Heart left ventricle (tissue), 16 donors: ENCODE data around the gene SLC25A26. TPM values are rescaled to one million over a fixed set of nuclear protein-coding genes. Genes with fewer than 3 reads are reported as not detected.

Experiments used
- ATAC-seq, 4 donors: fragments of 200-7000 bp; cut with Tn5 transposase; one replicate each; pipeline ENCODE4 v1.9.1; 2020 to 2022; ENCODE audit warnings: moderate library complexity in 4 of 4, mild to moderate bottlenecking in 3 of 4, moderate number of reproducible peaks in 1 of 4
- DNase-seq, 5 donors: peaks; one replicate each; pipeline ENCODE4 v3.0.0-alpha.2; 2020
- H3K27ac ChIP-seq, 12 donors: fragments of 200-600 bp; sonication (generic) in 4 of 12; one replicate each; pipeline versions ENCODE4 v1.5.0 to v1.8.0; 2016 to 2022; ENCODE audit warnings: mild to moderate bottlenecking in 2 of 12
- H3K27me3 ChIP-seq, 9 donors: fragments of 200-600 bp; sonication (generic) in 2 of 9; one replicate each; pipeline versions ENCODE4 v1.5.1 to v1.8.0; 2016 to 2022; ENCODE audit warnings: mild to moderate bottlenecking in 3 of 9
- H3K36me3 ChIP-seq, 9 donors: fragments of 200-600 bp; sonication (generic) in 2 of 9; one replicate each; pipeline versions ENCODE4 v1.5.0 to v1.8.0; 2018 to 2022; ENCODE audit warnings: mild to moderate bottlenecking in 2 of 9
- H3K4me1 ChIP-seq, 12 donors: fragments of 200-600 bp; sonication (generic) in 4 of 12; one replicate each; pipeline versions ENCODE4 v1.5.0 to v1.8.0; 2016 to 2022; ENCODE audit warnings: mild to moderate bottlenecking in 3 of 12
- H3K4me3 ChIP-seq, 12 donors: fragments of 200-600 bp; sonication (generic) in 4 of 12; one replicate each; pipeline versions ENCODE4 v1.5.0 to v1.8.0; 2017 to 2022; ENCODE audit warnings: mild to moderate bottlenecking in 9 of 12, moderate library complexity in 4 of 12
- H3K9me3 ChIP-seq, 12 donors: fragments of 200-600 bp; sonication (generic) in 4 of 12; one replicate each; pipeline versions ENCODE4 v1.5.0 to v1.8.0; 2016 to 2022; ENCODE audit warnings: mild to moderate bottlenecking in 1 of 12
- CTCF ChIP-seq, 12 donors: fragments of 200-600 bp; sonication (generic) in 4 of 12; IDR thresholded peaks; one replicate each; pipeline versions ENCODE4 v1.5.0 to v1.8.0; 2018 to 2022; ENCODE audit warnings: antibody characterized with exemption in 12 of 12, mild to moderate bottlenecking in 5 of 12
- POLR2A ChIP-seq, 2 donors: fragments of 450-650 bp; IDR thresholded peaks; one replicate each; pipeline ENCODE4 v1.6.1; 2017; ENCODE audit warnings: antibody characterized with exemption in 2 of 2, mild to moderate bottlenecking in 2 of 2, moderate library complexity in 2 of 2
- WGBS, 4 donors: extraction: QIAGEN DNeasy Blood & Tissue Kit in 2 of 4; methylation state at CpG; one replicate each; pipeline versions ENCODE4 v1.1.5 to v1.1.7; 2013 to 2018; 5-methylcytosine and 5-hydroxymethylcytosine counted together
- intact Hi-C, 10 donors: fragments of 100-400 bp; cut with DNase I; formaldehyde crosslinking; loops; one replicate each; pipeline versions ENCODE4 v1.11.1 to v1.14.2; 2022
- polyA plus RNA-seq, 2 donors: library from polyadenylated mRNA; stranded (reverse); fragments of 200-250 nt; gene quantifications; one replicate each; pipeline ENCODE4 v1.2.3, GENCODE V29; 2013
- total RNA-seq, 9 donors: library from RNA; depleted of rRNA in 2 of 9; stranded (reverse); fragments of >200 nt in 2 of 9; fragmentation: NEBNext Ultra II Directional in 3 of 9; extraction: Animal tissue kit (Norgen Biotek cat#: 25700) in 3 of 9; gene quantifications; one replicate each; pipeline versions ENCODE4 v1.1.0 to v1.2.4, GENCODE V29; 2016 to 2023
- donor health status: ischemic (EF 13 %, LVEDD 7.1; RV severe dilation, severe dysfunction).
- donor health status: healthy with polysubstance abuse.
- donor health status: DM: no; HTN: yes; CAD: no.
- donor health status: DM: no; HTN: no; CAD: no.
- donor health status: ischemic (EF 25% LVEDD 6.9; RV normal size, moderate dysfunction).
- donor health status: ischemic (EF 25% LVEDD 5.7; RV mildly dilated, moderate dysfunction).
- donor health status: healthy.
- donor health status: DM: yes; HTN: yes; CAD: no.
- donor health status: ischemic (EF 35%, LVEDD 5.7; RV mildly dilated, moderate dysfunction).
- donor health status: nonischemic (EF 11% LVEDD 7.7; RV severe dilation, severe dysfunction).
- donor health status: DM: yes; HTN: yes; CAD: no.
- donor health status: PGD.
- donor health status: ischemic (EF 29% LVEDD 5.4; RV normal size, mild dysfunction).
- donor health status: nonischemic (EF 23%, LVEDD 6.1; RV moderate dilation, normal function).

The SLC25A26 gene
- total and polyA plus RNA-seq, 11 donors = 20.0 to 42.2 (median 25.4) TPM

GRCh38 chr3:66236281-66236680, 15.5 kb downstream of the SLC25A26 start:
- DNase-seq (no peak), ATAC-seq (no peak)
- peaks cover 0 to 13% (median 0%) of the 10 kb centered on the region in 12 donors for H3K9me3 ChIP-seq
- peaks cover 0 to 22% (median 5%) of the 10 kb centered on the region in 9 donors for H3K36me3 ChIP-seq
- no peaks in the 10 kb centered on the region for H3K27me3 ChIP-seq
- H3K27ac ChIP-seq = no peak overlapping the region
- no peak overlapping the region for H3K4me3 ChIP-seq
- H3K4me1 ChIP-seq = no peaks in the 10 kb centered on the region
- 90 to 95% (median 93%) methylated on average over 5 of the region's 5 CpGs for WGBS, 4 donors
- intact Hi-C loops = no loop called here
- TF ChIP-seq POLR2A (IDR thresholded peaks at IDR 0.05) (no peak), CTCF (IDR thresholded peaks at IDR 0.05) (peak in 1 of 12 donors; percentile 8)

GRCh38 chr3:66237552-66237951, 16.8 kb downstream of the SLC25A26 start:
- Histone ChIP-seq H3K36me3 (peaks cover 0 to 22% (median 7%) of the 10 kb centered on the region in 9 donors), H3K27ac (no peak overlapping the region), H3K4me1 (peaks cover 0 to 3% (median 0%) of the 10 kb centered on the region in 12 donors), H3K27me3 (no peaks in the 10 kb centered on the region), H3K9me3 (peaks cover 0 to 13% (median 0%) of the 10 kb centered on the region in 12 donors), H3K4me3 (no peak overlapping the region)
- intact Hi-C loops = no loop called here
- TF ChIP-seq CTCF (IDR thresholded peaks at IDR 0.05) (no peak), POLR2A (IDR thresholded peaks at IDR 0.05) (no peak)
- WGBS, 4 donors = 95 to 96% (median 95%) methylated on average over 3 of the region's 3 CpGs
- ATAC-seq (no peak), DNase-seq (no peak)

GRCh38 chr3:66239513-66240123, 18.8 kb downstream of the SLC25A26 start:
- ATAC-seq (no peak), DNase-seq (no peak)
- Histone ChIP-seq H3K27ac (no peak overlapping the region), H3K36me3 (peaks cover 0 to 39% (median 17%) of the 10 kb centered on the region in 9 donors), H3K4me3 (no peak overlapping the region), H3K27me3 (no peaks in the 10 kb centered on the region), H3K4me1 (peaks cover 0 to 4% (median 0%) of the 10 kb centered on the region in 12 donors), H3K9me3 (peaks cover 0 to 13% (median 0%) of the 10 kb centered on the region in 12 donors)
- TF ChIP-seq CTCF (IDR thresholded peaks at IDR 0.05) = no peak
- TF ChIP-seq POLR2A (IDR thresholded peaks at IDR 0.05) = no peak
- 92 to 100% (median 95%) methylated on average over 2 of the region's 2 CpGs for WGBS, 4 donors
- intact Hi-C loops = no loop called here

GRCh38 chr3:66241466-66241865, 20.7 kb downstream of the SLC25A26 start:
- Histone ChIP-seq H3K27ac (no peak overlapping the region), H3K4me1 (peaks cover 0 to 4% (median 0%) of the 10 kb centered on the region in 12 donors), H3K36me3 (peaks cover 0 to 56% (median 29%) of the 10 kb centered on the region in 9 donors), H3K4me3 (no peak overlapping the region), H3K27me3 (no peaks in the 10 kb centered on the region), H3K9me3 (peaks cover 0 to 13% (median 0%) of the 10 kb centered on the region in 12 donors)
- ATAC-seq (no peak), DNase-seq (no peak)
- 93 to 96% (median 95%) methylated on average over 3 of the region's 3 CpGs for WGBS, 4 donors
- intact Hi-C loops = no loop called here
- TF ChIP-seq POLR2A (IDR thresholded peaks at IDR 0.05) (no peak), CTCF (IDR thresholded peaks at IDR 0.05) (no peak)
